ENCODE measurements around the gene CALCB. TPM values are rescaled to one million over a fixed set of nuclear protein-coding genes. Genes with fewer than 3 reads are reported as not detected.
A peak's percentile ranks its signal among the peaks of the same experiment; 100 is the strongest.

Gene CALCB
- total RNA-seq, 1 experiment from 2014 or later, result 4.3 TPM

DNA sequence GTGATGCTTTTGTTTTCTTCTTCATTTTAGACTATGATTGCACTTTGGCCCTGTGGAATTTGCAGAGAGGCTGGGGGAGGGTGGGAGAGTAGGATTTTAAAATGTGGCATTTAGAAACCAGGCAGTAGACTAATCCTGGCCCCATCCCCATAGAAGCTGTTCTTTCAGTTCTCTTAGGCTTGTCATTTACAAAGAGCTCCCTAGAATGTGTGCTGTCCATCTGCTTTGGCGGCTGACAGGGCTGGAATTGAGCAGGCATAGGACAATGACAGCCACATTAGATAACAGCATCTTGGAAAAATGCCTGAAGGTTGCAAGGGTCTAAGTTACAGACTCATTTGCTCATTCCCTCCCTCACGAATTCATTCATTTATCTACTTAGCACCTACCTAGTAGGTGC lies 51.1 kb downstream of the CALCB start:
- DNase-seq (ENCODE audit: unreplicated experiment), result no peak
- Mint-ChIP-seq H3K36me3 (ENCODE audit: insufficient read depth, unreplicated experiment) (peaks cover 6% of the 10 kb centered on the region), H3K27ac (ENCODE audit: low read depth, unreplicated experiment) (no peak overlapping the region), H3K4me3 (ENCODE audit: unreplicated experiment) (no peak overlapping the region), H3K4me1 (ENCODE audit: insufficient read depth, unreplicated experiment) (peaks cover 49% of the 10 kb centered on the region), H3K9me3 (ENCODE audit: unreplicated experiment) (no peaks in the 10 kb centered on the region), H3K27me3 (ENCODE audit: insufficient read depth, unreplicated experiment) (no peaks in the 10 kb centered on the region)
- TF ChIP-seq, protein P1, sequence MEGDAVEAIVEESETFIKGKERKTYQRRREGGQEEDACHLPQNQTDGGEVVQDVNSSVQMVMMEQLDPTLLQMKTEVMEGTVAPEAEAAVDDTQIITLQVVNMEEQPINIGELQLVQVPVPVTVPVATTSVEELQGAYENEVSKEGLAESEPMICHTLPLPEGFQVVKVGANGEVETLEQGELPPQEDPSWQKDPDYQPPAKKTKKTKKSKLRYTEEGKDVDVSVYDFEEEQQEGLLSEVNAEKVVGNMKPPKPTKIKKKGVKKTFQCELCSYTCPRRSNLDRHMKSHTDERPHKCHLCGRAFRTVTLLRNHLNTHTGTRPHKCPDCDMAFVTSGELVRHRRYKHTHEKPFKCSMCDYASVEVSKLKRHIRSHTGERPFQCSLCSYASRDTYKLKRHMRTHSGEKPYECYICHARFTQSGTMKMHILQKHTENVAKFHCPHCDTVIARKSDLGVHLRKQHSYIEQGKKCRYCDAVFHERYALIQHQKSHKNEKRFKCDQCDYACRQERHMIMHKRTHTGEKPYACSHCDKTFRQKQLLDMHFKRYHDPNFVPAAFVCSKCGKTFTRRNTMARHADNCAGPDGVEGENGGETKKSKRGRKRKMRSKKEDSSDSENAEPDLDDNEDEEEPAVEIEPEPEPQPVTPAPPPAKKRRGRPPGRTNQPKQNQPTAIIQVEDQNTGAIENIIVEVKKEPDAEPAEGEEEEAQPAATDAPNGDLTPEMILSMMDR (IDR thresholded peaks at IDR 0.05; ENCODE audit: unreplicated experiment), result no peak
- CTCF ChIA-PET, result interaction anchor here (1.0 to 3.5 kb wide), 5 partner anchors 13 to 48 kb away, joined by 3 to 22 read pairs (median 3); no protein-coding TSS in a partner anchor
- POLR2A ChIA-PET, result interaction anchor here (0.6 kb wide), 1 partner anchor 233 kb away, joined by 3 read pairs; no protein-coding TSS in a partner anchor
- intact Hi-C loops (cut with micrococcal nuclease), result no loop called here
- no TSS peak for BruUV-seq (replicated peaks)

DNA sequence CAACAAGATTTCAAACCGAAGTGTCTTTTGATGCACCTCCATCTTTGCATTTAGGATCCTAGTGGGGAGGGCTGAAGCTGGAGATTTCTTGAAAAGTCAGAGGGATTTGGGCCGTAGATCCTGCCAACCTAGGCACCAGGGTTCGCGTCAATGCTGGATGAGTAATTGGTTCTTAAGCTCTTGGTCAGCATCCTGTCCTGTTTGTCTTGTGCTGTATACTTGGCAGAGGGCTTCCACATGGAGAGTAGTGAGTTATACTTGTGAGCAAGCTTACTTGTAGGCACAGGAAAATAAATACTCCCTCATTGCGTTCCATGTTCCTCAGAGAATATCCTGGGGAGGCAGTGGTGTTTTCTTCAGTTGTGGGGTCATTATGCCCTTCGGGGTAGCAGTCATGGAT lies 53.9 kb downstream of the CALCB start:
- BruUV-seq (replicated peaks), result no TSS peak
- intact Hi-C loops (cut with micrococcal nuclease), result no loop called here
- Mint-ChIP-seq H3K9me3 (ENCODE audit: unreplicated experiment) (no peaks in the 10 kb centered on the region), H3K4me1 (ENCODE audit: insufficient read depth, unreplicated experiment) (peaks cover 39% of the 10 kb centered on the region), H3K27me3 (ENCODE audit: insufficient read depth, unreplicated experiment) (no peaks in the 10 kb centered on the region), H3K4me3 (ENCODE audit: unreplicated experiment) (no peak overlapping the region), H3K36me3 (ENCODE audit: insufficient read depth, unreplicated experiment) (peaks cover 6% of the 10 kb centered on the region), H3K27ac (ENCODE audit: low read depth, unreplicated experiment) (peak overlapping the region; percentile 59)
- POLR2A ChIA-PET, result interaction anchor here (0.9 kb wide), 1 partner anchor 17 kb away, joined by 4 read pairs; no protein-coding TSS in a partner anchor
- peak; percentile 81 for DNase-seq (ENCODE audit: unreplicated experiment)
- TF ChIP-seq, protein P1 (IDR thresholded peaks at IDR 0.05; ENCODE audit: unreplicated experiment), result no peak
- CTCF ChIA-PET, result interaction anchor here (0.6 to 1.4 kb wide), 2 partner anchors 32 to 79 kb away, joined by 3 read pairs; no protein-coding TSS in a partner anchor

Other genes with a start within 250 kb of the CALCB start
- gene CYP2R1, start 181.4 kb upstream of the CALCB start, total RNA-seq (2022), result 20.5 and 22.0 TPM in 2 replicates
- gene CALCA, start 101.2 kb upstream of the CALCB start, total RNA-seq (2022), result not detected in 2 replicates
- gene INSC, start 41.3 kb downstream of the CALCB start, total RNA-seq (2022), result 4.6 and 5.8 TPM in 2 replicates